Right lobe of liver (tissue), 4 donors: ENCODE results near the gene DOCK6.

ENCODE experiments used
- CTCF ChIP-seq, 4 donors: fragments of 200-600 bp in 3 of 4; fragments of 450-650 bp in 1 of 4; IDR thresholded peaks; one replicate each; pipeline versions ENCODE4 v1.5.1 to v1.8.0; 2016 to 2022; ENCODE audit warnings: antibody characterized with exemption in 4 of 4, mild to moderate bottlenecking in 2 of 4
- POLR2A ChIP-seq: fragments of 450-650 bp; IDR thresholded peaks from one replicate; pipeline ENCODE4 v1.6.1; 2017; ENCODE audit warnings: antibody characterized with exemption, mild to moderate bottlenecking
- donor health status: DM: no; HTN: no; CAD: no.
- donor health status: DM: no; HTN: no; CAD: no.
- donor health status: DM: no; HTN: yes; CAD: no.

DNA sequence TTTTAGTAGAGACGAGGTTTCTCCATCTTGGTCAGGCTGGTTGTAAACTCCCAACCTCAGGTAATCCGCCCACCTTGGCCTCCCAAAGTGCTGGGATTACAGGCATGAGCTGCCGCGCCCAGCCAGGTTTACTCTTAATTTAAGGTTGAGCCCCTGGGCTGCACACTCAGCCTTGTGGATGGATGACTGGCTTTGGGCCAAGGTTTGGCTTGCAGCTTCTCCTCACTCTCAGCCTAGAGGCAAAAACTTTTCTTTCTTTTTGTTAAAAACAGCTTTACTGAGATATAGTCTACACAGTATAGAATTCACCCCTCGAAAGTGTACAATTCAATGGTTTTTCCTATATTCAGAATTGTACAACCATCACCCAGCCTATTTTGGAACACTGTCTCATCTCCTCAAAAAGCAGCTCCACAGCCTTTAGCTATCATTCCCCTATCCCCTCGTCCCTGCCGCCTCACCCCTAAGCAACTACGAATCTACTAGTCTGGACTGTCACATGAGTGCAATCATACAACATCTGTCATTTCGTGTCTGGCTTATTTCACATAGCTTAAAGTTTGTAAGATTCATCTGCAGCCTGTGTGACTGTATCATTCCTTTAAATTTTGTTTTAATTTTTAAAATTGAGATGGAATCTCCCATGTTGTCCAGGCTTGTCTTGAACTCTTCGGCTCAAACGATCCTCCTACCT, 19.2 kb upstream of the DOCK6 start:
- TF ChIP-seq CTCF (IDR thresholded peaks at IDR 0.05) (no peak), POLR2A (no peak)
